K562 (cell line): Measurements from ENCODE around the gene PFDN4. TPM values are rescaled to one million over a fixed set of nuclear protein-coding genes. Genes with fewer than 3 reads are reported as not detected.

ENCODE experiments used
- ATAC-seq: fragments of 200-7000 bp; cut with Tn5 transposase; 3 replicates; pipeline ENCODE4 v1.9.1; 2020; ENCODE audit warnings: moderate library complexity
- BruUV-seq: library from RNA; stranded (reverse); fragments of 400-500 nt; replicated peaks from 2 replicates; lab custom pipeline; 2021; lab: Mats Ljungman, UMichigan
- CTCF ChIA-PET: fragments of 300-600 bp; formaldehyde crosslinking; extraction: SDS; loops from one replicate; lab custom pipeline; 2021; ENCODE audit warnings: low intra/inter-chr PET ratio; lab: Yijun Ruan, JAX
- POLR2A ChIA-PET: fragments of 300-600, 350-650 bp; sonication (Branson Sonifier 250); formaldehyde crosslinking; extraction: SDS; loops from one replicate; lab custom pipeline; 2021; ENCODE audit warnings: antibody characterized with exemption, inconsistent platforms; lab: Yijun Ruan, JAX
- DNase-seq, 4 experiments: peaks; one replicate each; pipeline versions ENCODE4 v3.0.0 to v3.0.0-alpha.2; 2011 to 2018; ENCODE audit warnings: low spot score in 3 of 4, mixed read lengths in 3 of 4; ENCODE audit errors: extremely low read depth in 1 of 4
- FAIRE-seq: peaks from 2 replicates; lab custom pipeline; 2011; peaks lifted over from hg19 to GRCh38; lab: Jason Lieb, UNC
- H2AFZ ChIP-seq: 2 replicates; pipeline ENCODE4 v1.6.0; 2011; ENCODE audit warnings: low read depth, low read length, control low read depth, inconsistent platforms
- H3K27ac ChIP-seq: fragments of 200-600 bp; 3 replicates; pipeline ENCODE4 v1.8.0; 2011; ENCODE audit warnings: low read depth, mild to moderate bottlenecking, control low read depth, inconsistent platforms, low read length, moderate library complexity, mixed read lengths; ENCODE audit errors: extremely low read depth
- H3K27me3 ChIP-seq, 2 experiments: fragments of 300-600 bp in 1 of 2; 2 replicates in 1 of 2; 3 replicates in 1 of 2; pipeline versions ENCODE4 v1.6.0 to v1.8.0; 2011; ENCODE audit warnings: inconsistent platforms in 2 of 2, low read length in 2 of 2, mild to moderate bottlenecking in 1 of 2, mixed read lengths in 1 of 2, moderate library complexity in 1 of 2; ENCODE audit not compliant: control insufficient read depth in 2 of 2, insufficient read depth in 2 of 2
- H3K36me3 ChIP-seq: fragments of 300-600 bp; 3 replicates; pipeline ENCODE4 v1.8.0; 2011; ENCODE audit warnings: mild to moderate bottlenecking, low read length, inconsistent platforms; ENCODE audit not compliant: control insufficient read depth, insufficient read depth
- H3K4me1 ChIP-seq, 2 experiments: fragments of 200-600 bp in 1 of 2; replicated peaks in 1 of 2; 2 replicates in 1 of 2; 3 replicates in 1 of 2; pipeline versions ENCODE4 v1.5.1 to v1.8.0; 2011; ENCODE audit warnings: inconsistent platforms in 2 of 2, low read length in 2 of 2, mild to moderate bottlenecking in 1 of 2, mixed read lengths in 1 of 2, moderate library complexity in 1 of 2; ENCODE audit not compliant: control insufficient read depth in 2 of 2, insufficient read depth in 2 of 2
- H3K4me2 ChIP-seq: 2 replicates; pipeline ENCODE4 v1.6.1; 2011; ENCODE audit warnings: low read length, control low read depth, inconsistent platforms, mixed read lengths; ENCODE audit not compliant: insufficient read depth
- H3K4me3 ChIP-seq: fragments of 200-600 bp; sonication (generic), shearing (Covaris generic); 2 replicates; pipeline ENCODE4 v1.5.1; 2016; ENCODE audit warnings: control low read depth, inconsistent platforms
- H3K79me2 ChIP-seq: fragments of 200-600 bp; 3 replicates; pipeline ENCODE4 v1.8.0; 2011; ENCODE audit warnings: low read length, inconsistent platforms; ENCODE audit not compliant: control insufficient read depth, insufficient read depth
- H3K9ac ChIP-seq, 2 experiments: 2 replicates each; pipeline versions ENCODE4 v1.6.0 to v1.6.1; 2011; ENCODE audit warnings: low read depth in 2 of 2, low read length in 2 of 2, control low read depth in 1 of 2, inconsistent platforms in 1 of 2, mild to moderate bottlenecking in 1 of 2, mixed read lengths in 1 of 2; ENCODE audit not compliant: insufficient read depth in 1 of 2
- H3K9me1 ChIP-seq: one replicate; pipeline ENCODE4 v1.6.0; 2011; ENCODE audit warnings: inconsistent platforms, mild to moderate bottlenecking, low read length, moderate library complexity; ENCODE audit not compliant: control insufficient read depth, insufficient read depth
- H3K9me3 ChIP-seq: replicated peaks from 2 replicates; pipeline ENCODE4 v1.5.1; 2011; ENCODE audit warnings: low read depth, low read length, inconsistent platforms; ENCODE audit not compliant: control insufficient read depth, insufficient read depth
- H4K20me1 ChIP-seq: replicated peaks from 2 replicates; pipeline ENCODE4 v1.6.1; 2011; ENCODE audit warnings: low read length, inconsistent platforms, mixed read lengths; ENCODE audit not compliant: control insufficient read depth, insufficient read depth
- TRIM24 ChIP-seq, 2 experiments: fragments of 450-650 bp; IDR thresholded peaks; 2 replicates each; pipeline ENCODE4 v1.6.1; 2016
- ZBTB11 ChIP-seq, 3 experiments: fragments of 200-800 bp in 1 of 3; fragments of 250-450 bp in 1 of 3; fragments of 450-650 bp in 1 of 3; sonication (Bioruptor Pico) in 1 of 3; sonication (Bioruptor generic) in 1 of 3; formaldehyde crosslinking in 1 of 3; IDR thresholded peaks; 2 replicates each; pipeline versions ENCODE4 v1.6.1 to v1.8.0; 2016 to 2022; ENCODE audit warnings: mild to moderate bottlenecking in 2 of 3, missing genetic modification characterization in 2 of 3, missing compliant biosample characterization in 1 of 3, moderate library complexity in 1 of 3
- WGBS: fragments of 100-300 bp; shearing (Covaris generic); methylation state at CpG from one replicate; pipeline ENCODE4 v1.1.6; 2016; ENCODE audit warnings: low coverage, mixed read lengths; ENCODE audit not compliant: insufficient coverage; ENCODE audit errors: missing lambda C conversion rate; 5-methylcytosine and 5-hydroxymethylcytosine counted together
- in situ Hi-C: fragments of 300-500 bp; cut with MboI; formaldehyde crosslinking; loops from 4 replicates; pipeline ENCODE4 v1.15.0; 2018; ENCODE audit warnings: inconsistent platforms, mixed read lengths
- intact Hi-C: fragments of 100-400 bp; cut with micrococcal nuclease; formaldehyde crosslinking; loops from 2 replicates; pipeline ENCODE4 v1.14.2; 2022
- polyA plus RNA-seq, 8 experiments: library from polyadenylated mRNA; depleted of rRNA in 4 of 8; stranded (reverse) in 5 of 8; unstranded in 3 of 8; fragments of >200 nt; fragmentation: Nextera tagmentation in 2 of 8; fragmentation: Illumina TruSeq in 1 of 8; extraction: Ambion mirVana in 2 of 8; extraction: Trizol in 1 of 8; gene quantifications; 2 replicates each; pipeline versions ENCODE4 v1.2.1 to v1.2.3, GENCODE V29; 2011 to 2014; ENCODE audit warnings: inconsistent platforms in 1 of 8, missing spikeins in 1 of 8
- total RNA-seq, 7 experiments: library from RNA; depleted of rRNA in 6 of 7; stranded (reverse); fragments of >200 nt in 6 of 7; fragmentation: Illumina TruSeq in 2 of 7; extraction: Trizol in 2 of 7; gene quantifications; 2 replicates each; pipeline versions ENCODE4 v1.2.1 to v1.2.3, GENCODE V29; 2011 to 2021; ENCODE audit warnings: low replicate concordance in 1 of 7

Gene PFDN4
- total and polyA plus RNA-seq, 9 of the 15 experiments (the other 6 are each of a cell fraction or from before 2014, with no cell fraction given) = 60.1 to 214 (median 122) TPM

GRCh38 chr20:54184071-54184470 lies 23.8 kb upstream of the PFDN4 start:
- no peak overlapping the region for H2AFZ ChIP-seq
- peaks cover 13 to 14% of the 10 kb centered on the region in 2 experiments for H3K27me3 ChIP-seq
- TF ChIP-seq ZBTB11 (CRISPR knock-in tag; IDR thresholded peaks at IDR 0.05) (peak in 1 of 3 experiments; percentile 46; a peak in 1 of 6 replicates), TRIM24 (IDR thresholded peaks at IDR 0.05) (no peak)
- ATAC-seq (no peak), DNase-seq (no peak), FAIRE-seq (no peak)
- BruUV-seq = no TSS peak
- no peaks in the 10 kb centered on the region for H4K20me1 ChIP-seq
- H3K27ac ChIP-seq = no peak overlapping the region
- WGBS = 0% methylated on average over 3 of the region's 3 CpGs
- H3K9me3 ChIP-seq = no peaks in the 10 kb centered on the region
- intact Hi-C loops (no loop called here), in situ Hi-C loops (no loop called here)
- H3K4me1 ChIP-seq = no peaks in the 10 kb centered on the region
- H3K4me3 ChIP-seq = no peak overlapping the region
- no peaks in the 10 kb centered on the region for H3K9me1 ChIP-seq
- H3K36me3 ChIP-seq = no peaks in the 10 kb centered on the region
- H3K79me2 ChIP-seq = no peaks in the 10 kb centered on the region
- POLR2A ChIA-PET = no interaction called here
- CTCF ChIA-PET = no interaction called here
- no peak overlapping the region for H3K9ac ChIP-seq
- no peak overlapping the region for H3K4me2 ChIP-seq
